GM10248 (cell line): ENCODE results near the gene CIDEC.

ENCODE experiments used
- CTCF ChIA-PET: fragments of 300-600 bp; sonication (Branson Sonifier 250); formaldehyde crosslinking; extraction: SDS; loops from one replicate; lab custom pipeline; 2021; ENCODE audit warnings: antibody characterized with exemption; lab: Yijun Ruan, JAX
- POLR2A ChIA-PET: fragments of 350-650 bp; sonication (Branson Sonifier 250); formaldehyde crosslinking; extraction: SDS; loops from one replicate; lab custom pipeline; 2020; ENCODE audit warnings: antibody characterized with exemption; lab: Yijun Ruan, JAX
- DNase-seq: peaks from one replicate; pipeline ENCODE4 v3.0.0; 2012; ENCODE audit errors: extremely low spot score
- CTCF ChIP-seq: IDR thresholded peaks from 2 replicates; pipeline ENCODE4 v1.5.1; 2012; ENCODE audit warnings: mild to moderate bottlenecking, low read depth; ENCODE audit errors: extremely low read depth, missing control alignments, control extremely low read depth

The CIDEC gene

GRCh38 chr3:9879830-9880549, at the start of gene CIDEC:
TSS of gene CIDEC (minus strand) at chr3:9880253. CDS start at chr3:9878486, 1,767 bp downstream.
- CTCF ChIA-PET: interaction anchor here (1.1 to 2.2 kb wide), 4 partner anchors 10 to 41 kb away, joined by 3 to 12 read pairs (median 3); partner anchors contain the start of gene JAGN1
- POLR2A ChIA-PET: no interaction called here
- no peak for DNase-seq
- no peak for TF ChIP-seq CTCF

- CTCF ChIA-PET: no interaction called here
- no peak for TF ChIP-seq CTCF
- POLR2A ChIA-PET: no interaction called here
- no peak for DNase-seq
Observed at GRCh38 chr3:9928158-9928557, 48.1 kb upstream of the CIDEC start.

GRCh38 chr3:9918261-9919038, 38.4 kb upstream of the CIDEC start:
- POLR2A ChIA-PET: interaction anchor here (0.5 kb wide), 1 partner anchor 8 kb away, joined by 3 read pairs; no protein-coding TSS in a partner anchor
- TF ChIP-seq CTCF: no peak
- CTCF ChIA-PET: no interaction called here
- DNase-seq: no peak

- no peak for DNase-seq
- ChIA-PET POLR2A (interaction anchor here (0.5 kb wide), 1 partner anchor 8 kb away, joined by 3 read pairs; no protein-coding TSS in a partner anchor), CTCF (no interaction called here)
- no peak for TF ChIP-seq CTCF
Observed at GRCh38 chr3:9917820-9918219, 37.8 kb upstream of the CIDEC start.

GRCh38 chr3:9916734-9917680, 37.0 kb upstream of the CIDEC start, which contains the start of gene IL17RC:
TSS of gene IL17RC (plus strand) at chr3:9917098. CDS start at chr3:9917316, 218 bp downstream.
- no peak for TF ChIP-seq CTCF
- DNase-seq: no peak
- ChIA-PET CTCF (interaction anchor here (1.2 to 1.8 kb wide), 3 partner anchors 8 to 16 kb away, joined by 3 to 8 read pairs (median 5); partner anchors contain the start of gene CRELD1), POLR2A (interaction anchor here (1.1 kb wide), 1 partner anchor 14 kb away, joined by 3 read pairs; no protein-coding TSS in a partner anchor)
